CD4-positive, alpha-beta T cell treated with Interleukin-21 for 1 hour (primary cell): ENCODE results near the gene EPSTI1.
A peak's percentile ranks its signal among the peaks of the same experiment; 100 is the strongest.
"Not testable (repeated sequence)": the region's sequence is repeated elsewhere in the genome, so short reads cannot be mapped to it uniquely, and the experiment has no call there.

Experiments
- DNase-seq: peaks from one replicate; pipeline ENCODE4 v3.0.0-alpha.2; 2020

EPSTI1 gene, protein sequence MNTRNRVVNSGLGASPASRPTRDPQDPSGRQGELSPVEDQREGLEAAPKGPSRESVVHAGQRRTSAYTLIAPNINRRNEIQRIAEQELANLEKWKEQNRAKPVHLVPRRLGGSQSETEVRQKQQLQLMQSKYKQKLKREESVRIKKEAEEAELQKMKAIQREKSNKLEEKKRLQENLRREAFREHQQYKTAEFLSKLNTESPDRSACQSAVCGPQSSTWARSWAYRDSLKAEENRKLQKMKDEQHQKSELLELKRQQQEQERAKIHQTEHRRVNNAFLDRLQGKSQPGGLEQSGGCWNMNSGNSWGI

DNA sequence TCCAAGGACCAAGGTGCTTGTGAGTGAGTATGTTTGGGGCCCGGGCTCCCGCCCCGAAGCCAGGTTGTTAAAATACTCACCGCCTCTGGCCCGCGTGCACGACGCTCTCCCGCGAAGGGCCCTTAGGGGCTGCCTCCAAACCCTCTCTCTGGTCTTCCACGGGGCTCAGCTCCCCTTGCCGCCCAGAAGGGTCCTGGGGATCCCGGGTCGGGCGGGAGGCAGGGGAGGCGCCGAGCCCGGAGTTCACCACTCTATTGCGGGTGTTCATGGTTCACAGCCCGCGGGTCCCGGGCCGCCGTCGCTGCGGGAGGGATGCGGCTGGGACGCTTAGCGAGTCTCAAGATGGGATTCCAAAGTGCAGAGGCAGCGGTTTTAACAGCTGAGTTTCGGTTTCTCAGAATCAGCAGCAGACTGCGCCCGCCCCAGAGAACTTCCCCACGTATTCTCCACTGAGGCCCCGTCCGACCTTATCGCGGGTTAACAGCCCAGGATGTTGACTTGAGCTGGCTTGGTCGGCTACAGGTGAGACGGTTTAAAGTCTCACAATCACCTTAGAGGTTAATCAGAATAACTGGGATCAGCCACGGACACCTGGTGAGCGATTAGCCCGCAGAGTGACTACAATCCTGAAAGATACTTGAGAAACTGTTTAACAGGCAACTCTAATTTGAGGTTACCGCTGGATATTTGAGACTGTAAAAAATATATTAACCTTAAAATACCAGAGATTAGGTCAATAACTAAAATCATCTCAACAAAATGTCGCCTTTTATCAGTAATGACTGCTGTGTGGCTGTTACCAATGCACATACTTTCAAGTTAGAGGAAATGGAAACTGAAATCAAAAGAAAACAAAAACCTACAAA lies at the start of gene EPSTI1:
Gene EPSTI1, minus strand, starts transcription at position 344 of the 866 bp plus-strand sequence. Its CDS starts 76 bp downstream, at position 268.
- DNase-seq, result peak; percentile 84

- no peak for DNase-seq
These were observed 49.4 kb upstream of the EPSTI1 start for GRCh38 chr13:43041369-43041921.

- DNase-seq, result not testable (repeated sequence)
These were observed 48.7 kb upstream of the EPSTI1 start for GRCh38 chr13:43040581-43041368.

GRCh38 chr13:43039966-43040365 lies 47.9 kb upstream of the EPSTI1 start:
- DNase-seq, result no peak

DNA sequence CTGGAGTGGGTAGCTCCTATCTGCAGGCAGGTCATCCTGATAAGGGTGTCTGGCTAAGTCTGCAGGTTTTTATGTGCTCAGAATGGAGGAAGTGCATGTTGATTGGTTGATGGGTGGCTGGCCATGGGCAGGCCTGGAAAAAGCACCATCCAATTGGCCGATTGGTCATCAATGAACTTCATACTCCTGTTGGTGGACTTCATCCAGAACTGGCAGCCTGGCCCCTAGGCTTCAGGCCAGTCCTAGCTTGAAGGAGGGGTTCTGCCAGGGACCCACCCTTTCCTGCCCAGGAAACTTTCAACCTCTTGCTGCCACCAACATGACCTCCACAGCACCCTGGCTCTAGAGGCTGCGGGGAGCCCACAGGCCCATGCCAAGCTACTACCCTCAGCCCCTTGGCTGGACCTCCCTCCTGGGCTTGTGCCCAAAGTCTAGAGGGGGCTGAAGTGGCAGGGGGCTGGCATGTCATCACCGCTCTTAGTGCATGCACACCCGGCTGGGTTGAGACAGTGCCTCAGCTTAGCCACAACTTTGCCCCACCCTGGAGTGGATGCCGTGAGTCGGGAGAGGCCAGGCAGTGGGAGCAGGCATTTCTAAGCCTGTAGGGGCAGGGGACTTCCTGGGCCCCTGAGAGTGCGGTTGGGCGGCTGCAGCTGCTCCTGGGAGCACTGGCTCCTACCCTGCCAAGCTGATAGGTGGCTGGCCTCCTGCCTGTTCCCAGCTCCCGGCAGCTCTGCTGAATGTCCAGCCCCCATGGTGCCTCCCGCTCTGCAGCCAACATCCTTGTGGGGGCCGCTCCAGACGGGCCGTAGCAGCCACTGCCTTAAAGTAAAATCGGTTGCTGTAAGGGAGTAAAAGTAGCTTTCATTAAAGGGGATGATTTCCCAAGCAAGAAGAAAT lies 44.6 kb upstream of the EPSTI1 start:
- DNase-seq, result no peak

- no peak for DNase-seq
These were observed 41.0 kb upstream of the EPSTI1 start for GRCh38 chr13:43033038-43033437.

DNA sequence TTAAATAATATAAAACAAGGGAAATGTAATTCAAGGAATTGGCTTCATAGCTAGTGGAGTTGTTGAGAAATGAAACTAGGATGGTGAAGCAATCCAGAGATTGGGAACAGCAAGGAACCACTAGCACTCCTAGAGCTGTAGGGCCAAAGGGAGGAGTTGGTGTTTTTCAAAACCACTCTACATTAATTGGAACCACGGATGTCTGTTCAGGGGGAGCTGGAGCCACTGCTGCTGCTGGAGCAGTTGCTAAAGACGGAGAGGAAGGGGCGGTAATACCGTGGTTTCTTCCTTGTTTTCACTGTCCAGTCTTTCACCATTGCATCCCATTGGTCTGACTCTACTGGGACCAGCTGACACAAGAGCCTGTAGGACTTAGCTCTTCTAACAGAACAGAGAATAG lies 39.8 kb upstream of the EPSTI1 start:
- no peak for DNase-seq

GRCh38 chr13:43030548-43030947 lies 38.5 kb upstream of the EPSTI1 start:
- no peak for DNase-seq

DNA sequence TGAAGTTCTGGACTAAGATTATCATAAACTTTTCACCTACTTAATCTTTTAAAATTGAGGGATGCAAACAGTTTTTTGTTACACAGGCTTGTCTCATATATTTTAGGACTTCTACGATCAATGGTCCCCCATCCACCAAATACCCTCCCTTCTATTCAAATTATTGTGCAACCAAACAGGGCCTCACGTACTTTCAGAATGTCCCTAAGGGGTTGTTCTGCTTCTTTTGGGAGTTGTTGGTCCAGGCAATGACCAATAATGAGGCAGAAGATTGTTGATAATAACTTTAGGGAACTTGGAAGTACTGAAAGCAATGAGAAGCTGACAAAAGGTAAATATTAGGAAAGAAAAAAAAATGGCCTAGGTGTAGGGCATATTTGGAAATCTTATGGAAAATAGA lies 34.2 kb upstream of the EPSTI1 start:
- no peak for DNase-seq

- peak; percentile 80 for DNase-seq
These were observed 31.4 kb upstream of the EPSTI1 start, which contains the start of gene DNAJC15 for GRCh38 chr13:43023289-43023963. Gene DNAJC15, plus strand, starts transcription at chr13:43023586. Its CDS starts 41 bp downstream, at chr13:43023627.

- no peak for DNase-seq
These were observed 30.9 kb upstream of the EPSTI1 start for GRCh38 chr13:43022934-43023288.

GRCh38 chr13:43021926-43022670 lies 30.1 kb upstream of the EPSTI1 start:
- no peak for DNase-seq

DNA sequence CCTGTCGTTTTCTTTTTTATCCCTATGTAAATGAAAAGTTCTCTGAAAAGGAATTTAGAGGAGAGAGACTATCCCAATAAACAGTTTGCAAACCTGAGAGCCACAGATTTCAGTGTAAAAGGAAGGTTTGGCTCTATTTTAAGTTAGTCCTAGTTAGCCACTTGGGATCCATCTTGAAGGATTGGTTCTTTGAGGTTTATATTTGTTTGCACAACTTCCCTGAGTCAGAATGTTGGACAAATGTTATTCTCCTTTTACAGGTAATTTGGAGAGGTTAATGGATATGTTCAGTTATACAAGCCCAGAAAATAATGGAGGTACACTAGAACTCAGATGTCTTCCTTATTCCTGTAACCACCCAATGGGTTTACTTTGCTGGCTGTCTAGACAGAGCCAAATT lies 28.8 kb upstream of the EPSTI1 start:
- DNase-seq, result no peak

DNA sequence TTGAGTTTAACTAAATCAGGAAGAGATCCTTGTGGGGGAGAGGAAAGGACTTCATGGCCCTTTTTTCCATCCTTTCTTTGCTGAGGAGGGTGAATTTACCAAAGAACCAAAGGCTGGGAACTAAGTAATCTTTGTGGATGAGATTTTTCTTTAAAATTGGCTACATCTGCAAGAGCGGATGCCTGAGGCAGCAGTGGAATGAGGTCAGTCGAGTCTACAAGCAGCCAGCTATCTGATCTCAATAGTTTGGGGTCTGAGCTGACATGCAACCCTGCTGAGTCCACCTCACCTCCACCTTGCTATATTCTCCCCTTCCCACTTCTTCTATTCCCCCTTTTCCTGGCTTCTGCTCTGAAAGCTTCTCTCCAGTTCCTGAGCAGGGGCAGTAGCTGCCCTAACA lies 27.8 kb upstream of the EPSTI1 start:
- no peak for DNase-seq

DNA sequence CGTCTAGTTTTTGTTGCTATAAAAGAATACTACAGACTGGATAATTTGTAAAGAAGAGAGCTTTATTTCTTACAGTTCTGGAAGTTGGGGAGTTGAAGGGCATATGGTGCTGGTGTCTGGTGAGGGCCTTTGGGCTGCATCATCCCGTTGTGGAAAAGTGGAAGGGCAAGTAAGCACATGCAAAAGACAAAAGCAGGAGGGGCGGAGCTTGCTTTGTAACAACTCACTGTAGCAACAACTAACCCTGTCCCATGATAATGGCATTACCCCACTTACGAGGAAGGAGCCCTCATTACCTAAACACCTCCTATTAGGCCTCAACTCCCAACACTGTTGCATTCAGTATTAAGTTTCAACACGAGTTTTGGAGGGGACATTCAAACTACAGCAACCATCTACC lies 24.2 kb upstream of the EPSTI1 start:
- DNase-seq, result no peak

DNA sequence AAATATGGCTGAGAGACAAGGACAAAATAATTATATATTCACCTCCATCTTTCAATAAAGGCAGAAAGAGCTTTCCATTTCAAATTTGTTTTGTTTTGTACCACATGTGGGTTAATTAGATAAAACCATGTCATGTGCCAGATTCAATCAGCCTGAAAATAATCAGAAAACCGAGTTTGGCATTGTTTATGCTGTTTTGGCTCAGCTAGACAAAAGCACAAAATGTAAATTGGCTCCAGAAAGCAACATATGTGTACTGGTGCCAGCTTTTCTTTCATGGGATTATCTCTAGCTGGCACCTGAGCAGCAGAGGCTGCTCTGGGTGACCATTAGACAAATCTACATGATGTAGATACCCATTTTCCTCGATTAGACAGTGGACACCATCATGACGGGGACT lies 22.1 kb upstream of the EPSTI1 start:
- DNase-seq, result no peak

GRCh38 chr13:43009506-43009905 lies 17.5 kb upstream of the EPSTI1 start:
- no peak for DNase-seq

- DNase-seq, result no peak
These were observed 16.6 kb upstream of the EPSTI1 start for GRCh38 chr13:43008596-43008995.

GRCh38 chr13:43006893-43007631 lies 15.0 kb upstream of the EPSTI1 start:
- DNase-seq, result no peak
